Loucy (cell line): ENCODE measurements around the gene APOH.

Source experiments
- CTCF ChIP-seq: fragments of 200-600 bp; sonication (generic); conservative IDR thresholded peaks from 2 replicates; pipeline ENCODE4 v1.5.1; 2014; ENCODE audit warnings: mild to moderate bottlenecking, antibody characterized with exemption, low read length
- EZH2phosphoT487 ChIP-seq: fragments of 200-600 bp; IDR thresholded peaks from 2 replicates; pipeline ENCODE4 v1.6.1; 2018; ENCODE audit warnings: antibody characterized with exemption, mild to moderate bottlenecking, moderate library complexity, borderline replicate concordance

- TF ChIP-seq CTCF (no peak), EZH2phosphoT487 (no peak)
These were observed 7.9 kb downstream of the APOH start for GRCh38 chr17:66221343-66221742.
